DND-41 (cell line): ENCODE results near the gene CARNS1.

ENCODE experiments used
- EZH2 ChIP-seq: IDR thresholded peaks from 3 replicates; pipeline ENCODE4 v1.6.1; 2012; ENCODE audit warnings: borderline replicate concordance, low read depth, mild to moderate bottlenecking, moderate library complexity, low read length, inconsistent platforms; ENCODE audit not compliant: severe bottlenecking
- TF ChIP-seq, protein P1 (sequence below): IDR thresholded peaks from 2 replicates; pipeline ENCODE4 v1.5.1; 2012; ENCODE audit warnings: borderline replicate concordance, low read length, moderate library complexity, mild to moderate bottlenecking; ENCODE audit not compliant: poor library complexity, severe bottlenecking; ENCODE audit errors: extremely low read depth

GRCh38 chr11:67405196-67405567 is 10.3 kb upstream of the CARNS1 start:
- TF ChIP-seq, protein P1, sequence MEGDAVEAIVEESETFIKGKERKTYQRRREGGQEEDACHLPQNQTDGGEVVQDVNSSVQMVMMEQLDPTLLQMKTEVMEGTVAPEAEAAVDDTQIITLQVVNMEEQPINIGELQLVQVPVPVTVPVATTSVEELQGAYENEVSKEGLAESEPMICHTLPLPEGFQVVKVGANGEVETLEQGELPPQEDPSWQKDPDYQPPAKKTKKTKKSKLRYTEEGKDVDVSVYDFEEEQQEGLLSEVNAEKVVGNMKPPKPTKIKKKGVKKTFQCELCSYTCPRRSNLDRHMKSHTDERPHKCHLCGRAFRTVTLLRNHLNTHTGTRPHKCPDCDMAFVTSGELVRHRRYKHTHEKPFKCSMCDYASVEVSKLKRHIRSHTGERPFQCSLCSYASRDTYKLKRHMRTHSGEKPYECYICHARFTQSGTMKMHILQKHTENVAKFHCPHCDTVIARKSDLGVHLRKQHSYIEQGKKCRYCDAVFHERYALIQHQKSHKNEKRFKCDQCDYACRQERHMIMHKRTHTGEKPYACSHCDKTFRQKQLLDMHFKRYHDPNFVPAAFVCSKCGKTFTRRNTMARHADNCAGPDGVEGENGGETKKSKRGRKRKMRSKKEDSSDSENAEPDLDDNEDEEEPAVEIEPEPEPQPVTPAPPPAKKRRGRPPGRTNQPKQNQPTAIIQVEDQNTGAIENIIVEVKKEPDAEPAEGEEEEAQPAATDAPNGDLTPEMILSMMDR = no peak
- TF ChIP-seq EZH2 = no peak
